Cardiac septum (tissue), 1 donor: Measurements from ENCODE around the gene FAM168A. TPM values are rescaled to one million over a fixed set of nuclear protein-coding genes. Genes with fewer than 3 reads are reported as not detected.

Experiments
- DNase-seq: peaks from one replicate; pipeline ENCODE4 v3.0.0-alpha.2; 2020; ENCODE audit warnings: low spot score
- intact Hi-C: fragments of 100-400 bp; cut with DNase I; formaldehyde crosslinking; loops from one replicate; pipeline ENCODE4 v1.14.0; 2022
- long read RNA-seq: library from polyadenylated mRNA; unstranded; transcript quantifications from one replicate; pipeline ENCODE4 v2.0.0, GENCODE V29; 2021
- total RNA-seq: library from RNA; stranded (reverse); fragmentation: NEBNext Ultra II Directional; extraction: Animal tissue kit (Norgen Biotek cat#: 25700); gene quantifications from one replicate; pipeline ENCODE4 v1.2.1, GENCODE V29; 2021
- donor health status: DM: no; HTN: no; CAD: no.

FAM168A gene
- total RNA-seq: 29.5 TPM
- long read RNA-seq, partial matches to known transcripts: 0 of 22 reads
- long read RNA-seq, other reads (novel, unspliced or antisense): 22 of 22 reads

GRCh38 chr11:73597956-73598718 is at the start of gene FAM168A:
FAM168A (minus strand) TSS chr11:73598112; CDS start chr11:73468474, 129,638 bp downstream.
- intact Hi-C loops: loop anchor here (10.0 kb wide), 1 partner anchor 193 kb away; no protein-coding TSS in a partner anchor
- peak; percentile 98 for DNase-seq

- peak; percentile 94 for DNase-seq
- intact Hi-C loops: no loop called here
These were observed 49.7 kb upstream of the FAM168A start for GRCh38 chr11:73647459-73648100.

- DNase-seq: peak; percentile 72
These were observed 48.2 kb upstream of the FAM168A start, which contains the start of gene PLEKHB1 for GRCh38 chr11:73645972-73646631. PLEKHB1 (plus strand) TSS chr11:73646581; CDS start chr11:73646609, 28 bp downstream.

GRCh38 chr11:73645121-73645969 is 47.4 kb upstream of the FAM168A start:
- intact Hi-C loops: no loop called here
- peak; percentile 47 for DNase-seq

More at GRCh38 chr11:73645972-73646631, 48.2 kb upstream of the FAM168A start, which contains the start of gene PLEKHB1:
- intact Hi-C loops: no loop called here

GRCh38 chr11:73641668-73642067 is 43.8 kb upstream of the FAM168A start:
- intact Hi-C loops: no loop called here
- peak; percentile 17 for DNase-seq

- DNase-seq: no peak
- intact Hi-C loops: no loop called here
These were observed 42.7 kb upstream of the FAM168A start for GRCh38 chr11:73640592-73640991.

- intact Hi-C loops: no loop called here
- no peak for DNase-seq
These were observed 39.1 kb upstream of the FAM168A start for GRCh38 chr11:73637012-73637411.

GRCh38 chr11:73636249-73636648 is 38.3 kb upstream of the FAM168A start:
- DNase-seq: no peak
- intact Hi-C loops: no loop called here

GRCh38 chr11:73635721-73636120 is 37.8 kb upstream of the FAM168A start:
- DNase-seq: no peak
- intact Hi-C loops: no loop called here

GRCh38 chr11:73633999-73634398 is 36.1 kb upstream of the FAM168A start:
- no peak for DNase-seq
- intact Hi-C loops: no loop called here

GRCh38 chr11:73632996-73633395 is 35.1 kb upstream of the FAM168A start:
- intact Hi-C loops: no loop called here
- no peak for DNase-seq

- intact Hi-C loops: loop anchor here (10.0 kb wide), 1 partner anchor 225 kb away; no protein-coding TSS in a partner anchor
- DNase-seq: no peak
These were observed 32.0 kb upstream of the FAM168A start for GRCh38 chr11:73629907-73630306.

GRCh38 chr11:73625696-73626318 is 27.9 kb upstream of the FAM168A start:
- peak; percentile 82 for DNase-seq
- intact Hi-C loops: loop anchor here (1.0 to 10.0 kb wide), 2 partner anchors 35 to 221 kb away; no protein-coding TSS in a partner anchor

- no peak for DNase-seq
- intact Hi-C loops: loop anchor here (10.0 kb wide), 1 partner anchor 219 kb away; no protein-coding TSS in a partner anchor
These were observed 25.8 kb upstream of the FAM168A start for GRCh38 chr11:73623686-73624085.

- intact Hi-C loops: loop anchor here (10.0 kb wide), 1 partner anchor 218 kb away; no protein-coding TSS in a partner anchor
- DNase-seq: no peak
These were observed 25.1 kb upstream of the FAM168A start for GRCh38 chr11:73622926-73623593.

- DNase-seq: no peak
- intact Hi-C loops: no loop called here
These were observed 16.7 kb upstream of the FAM168A start for GRCh38 chr11:73614591-73614990.

GRCh38 chr11:73612601-73613140 is 14.8 kb upstream of the FAM168A start:
- intact Hi-C loops: no loop called here
- DNase-seq: no peak
